ENCODE measurements around the gene CCNY.

The CCNY gene

GRCh38 chr10:35453855-35454532, 117.7 kb downstream of the CCNY start:
- Histone ChIP-seq H3K9me3 (ENCODE audit: severe bottlenecking) (no peaks in the 10 kb centered on the region), H3K27ac (no peak overlapping the region), H3K36me3 (no peaks in the 10 kb centered on the region), H3K4me3 (ENCODE audit: low read depth, low read length) (no peak overlapping the region), H3K27me3 (ENCODE audit: insufficient read depth, low read depth, severe bottlenecking) (no peaks in the 10 kb centered on the region)
- TF ChIP-seq CTCF (IDR thresholded peaks at IDR 0.05; ENCODE audit: low read depth, low read length), result no peak
- DNase-seq, result no peak

GRCh38 chr10:35456153-35456720, 119.9 kb downstream of the CCNY start:
- no peak for TF ChIP-seq CTCF (IDR thresholded peaks at IDR 0.05; ENCODE audit: low read depth, low read length)
- H3K9me3 ChIP-seq (ENCODE audit: severe bottlenecking), result no peaks in the 10 kb centered on the region
- H3K4me3 ChIP-seq (ENCODE audit: low read depth, low read length), result no peak overlapping the region
- DNase-seq, result no peak
- H3K27me3 ChIP-seq (ENCODE audit: insufficient read depth, low read depth, severe bottlenecking), result no peaks in the 10 kb centered on the region
- H3K27ac ChIP-seq, result no peak overlapping the region; the same call in 1 of the 2 replicates
- no peaks in the 10 kb centered on the region for H3K36me3 ChIP-seq

DNA sequence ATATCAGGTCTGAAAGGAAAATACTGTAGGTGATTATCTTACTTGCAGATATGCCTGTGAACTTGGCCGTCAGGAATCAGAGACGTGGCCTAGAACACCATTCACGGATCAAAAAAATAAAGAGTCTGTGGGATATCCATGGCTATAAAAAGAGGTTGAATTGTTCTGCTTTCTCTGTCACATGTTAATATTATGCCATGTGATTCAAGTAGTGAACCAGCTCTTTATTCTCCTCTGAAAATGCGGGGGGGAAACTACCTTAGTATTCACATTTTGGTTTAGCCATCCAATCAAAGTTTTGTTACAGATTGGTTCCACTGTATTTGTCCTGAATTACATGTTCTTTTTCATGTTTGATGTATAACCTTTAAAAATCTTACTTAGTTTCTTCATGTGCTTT, 120.5 kb downstream of the CCNY start:
- Histone ChIP-seq H3K27ac (no peak overlapping the region), H3K36me3 (no peaks in the 10 kb centered on the region), H3K9me3 (ENCODE audit: severe bottlenecking) (no peaks in the 10 kb centered on the region), H3K27me3 (ENCODE audit: insufficient read depth, low read depth, severe bottlenecking) (no peaks in the 10 kb centered on the region), H3K4me3 (ENCODE audit: low read depth, low read length) (no peak overlapping the region)
- no peak for TF ChIP-seq CTCF (IDR thresholded peaks at IDR 0.05; ENCODE audit: low read depth, low read length)
- no peak for DNase-seq

GRCh38 chr10:35458500-35459448, 122.5 kb downstream of the CCNY start:
- no peak for DNase-seq
- no peak for TF ChIP-seq CTCF (IDR thresholded peaks at IDR 0.05; ENCODE audit: low read depth, low read length)
- Histone ChIP-seq H3K4me3 (ENCODE audit: low read depth, low read length) (no peak overlapping the region), H3K27me3 (ENCODE audit: insufficient read depth, low read depth, severe bottlenecking) (no peaks in the 10 kb centered on the region), H3K27ac (no peak overlapping the region), H3K36me3 (no peaks in the 10 kb centered on the region), H3K9me3 (ENCODE audit: severe bottlenecking) (no peaks in the 10 kb centered on the region)

GRCh38 chr10:35459449-35459847, 123.1 kb downstream of the CCNY start:
- Histone ChIP-seq H3K36me3 (no peaks in the 10 kb centered on the region), H3K4me3 (ENCODE audit: low read depth, low read length) (no peak overlapping the region), H3K9me3 (ENCODE audit: severe bottlenecking) (no peaks in the 10 kb centered on the region), H3K27me3 (ENCODE audit: insufficient read depth, low read depth, severe bottlenecking) (no peaks in the 10 kb centered on the region), H3K27ac (no peak overlapping the region)
- no peak for TF ChIP-seq CTCF (IDR thresholded peaks at IDR 0.05; ENCODE audit: low read depth, low read length)
- no peak for DNase-seq
